HepG2 (cell line): ENCODE data around the gene TMEM129. TPM values are rescaled to one million over a fixed set of nuclear protein-coding genes. Genes with fewer than 3 reads are reported as not detected.

Experiments used
- ADNP ChIP-seq: sonication (generic); formaldehyde crosslinking; IDR thresholded peaks from 2 replicates; pipeline ENCODE4 v1.4.0; 2020; ENCODE audit warnings: missing genetic modification reagents
- BCL6 ChIP-seq: IDR thresholded peaks from 2 replicates; pipeline ENCODE4 v1.6.1; 2016; ENCODE audit warnings: missing genetic modification reagents, missing compliant biosample characterization
- BORCS8-MEF2B ChIP-seq: sonication (generic); formaldehyde crosslinking; IDR thresholded peaks from 2 replicates; pipeline ENCODE4 v1.8.0; 2022; ENCODE audit warnings: mild to moderate bottlenecking, missing genetic modification reagents
- GFI1 ChIP-seq: sonication (generic); formaldehyde crosslinking; IDR thresholded peaks from 2 replicates; pipeline ENCODE4 v1.5.0; 2020; ENCODE audit warnings: missing genetic modification reagents, mild to moderate bottlenecking, borderline replicate concordance
- KMT2B ChIP-seq: IDR thresholded peaks from 2 replicates; pipeline ENCODE4 v1.6.1; 2016; ENCODE audit warnings: missing genetic modification reagents, missing compliant biosample characterization
- MXI1 ChIP-seq: IDR thresholded peaks from 3 replicates; pipeline ENCODE4 v1.6.1; 2012; ENCODE audit warnings: low read depth, low read length, inconsistent platforms, borderline replicate concordance
- NR2C2 ChIP-seq: sonication (generic); formaldehyde crosslinking; IDR thresholded peaks from 2 replicates; pipeline ENCODE4 v1.4.0; 2020; ENCODE audit warnings: missing genetic modification reagents, mild to moderate bottlenecking, moderate library complexity, borderline replicate concordance
- POLR2A ChIP-seq, 2 experiments: IDR thresholded peaks; 2 replicates each; pipeline ENCODE4 v1.6.1; 2011; ENCODE audit warnings: low read depth in 2 of 2, low read length in 2 of 2, mild to moderate bottlenecking in 1 of 2, moderate library complexity in 1 of 2; ENCODE audit not compliant: insufficient read depth in 1 of 2
- RFX3 ChIP-seq: IDR thresholded peaks from 2 replicates; pipeline ENCODE4 v1.6.1; 2016; ENCODE audit warnings: missing biosample characterization, missing genetic modification reagents
- SP1 ChIP-seq, 2 experiments: fragments of 450-650 bp in 1 of 2; sonication (generic) in 1 of 2; formaldehyde crosslinking in 1 of 2; IDR thresholded peaks; 2 replicates each; pipeline versions ENCODE4 v1.4.0 to v1.6.1; 2016 to 2020; ENCODE audit warnings: missing genetic modification reagents in 1 of 2
- THAP11 ChIP-seq: IDR thresholded peaks from 2 replicates; pipeline ENCODE4 v1.6.1; 2016; ENCODE audit warnings: missing biosample characterization, missing genetic modification reagents
- YEATS2 ChIP-seq: sonication (generic); formaldehyde crosslinking; IDR thresholded peaks from 2 replicates; pipeline ENCODE4 v1.4.0; 2020; ENCODE audit warnings: missing genetic modification reagents, borderline replicate concordance
- ZNF253 ChIP-seq: sonication (generic); formaldehyde crosslinking; IDR thresholded peaks from 2 replicates; pipeline ENCODE4 v1.8.0; 2022; ENCODE audit warnings: mild to moderate bottlenecking, missing genetic modification reagents, borderline replicate concordance
- ZNF724P ChIP-seq: sonication (generic); formaldehyde crosslinking; IDR thresholded peaks from 2 replicates; pipeline ENCODE4 v1.8.0; 2022; ENCODE audit warnings: missing genetic modification reagents, borderline replicate concordance
- ZSCAN25 ChIP-seq: sonication (generic); formaldehyde crosslinking; IDR thresholded peaks from 2 replicates; pipeline ENCODE4 v1.8.0; 2022; ENCODE audit warnings: mild to moderate bottlenecking, missing genetic modification reagents
- ZSCAN9 ChIP-seq: IDR thresholded peaks from 2 replicates; pipeline ENCODE4 v1.6.1; 2016; ENCODE audit warnings: borderline replicate concordance
- polyA plus RNA-seq, 8 experiments: library from polyadenylated mRNA; depleted of rRNA in 3 of 8; stranded (reverse) in 7 of 8; unstranded in 1 of 8; fragments of >200 nt; fragmentation: Illumina TruSeq in 4 of 8; extraction: Trizol in 4 of 8; gene quantifications; 2 replicates each; pipeline versions ENCODE4 v1.2.1 to v1.2.3, GENCODE V29; 2011 to 2016; ENCODE audit warnings: low read depth in 4 of 8, missing spikeins in 1 of 8, mixed read lengths in 1 of 8; ENCODE audit not compliant: insufficient read depth in 1 of 8
- total RNA-seq, 5 experiments: library from RNA; depleted of rRNA; stranded (reverse); fragments of >200 nt; fragmentation: Illumina TruSeq; extraction: Trizol; gene quantifications; 2 replicates each; pipeline ENCODE4 v1.2.3, GENCODE V29; 2016; ENCODE audit warnings: low read depth in 1 of 5
- TF ChIP-seq, protein P1 (sequence below): sonication (generic); formaldehyde crosslinking; IDR thresholded peaks from 2 replicates; pipeline ENCODE4 v1.5.0; 2020; ENCODE audit warnings: missing genetic modification reagents, mild to moderate bottlenecking, borderline replicate concordance
- TF ChIP-seq, protein P2 (sequence below), 2 experiments: fragments of 450-650 bp in 1 of 2; sonication (generic) in 1 of 2; formaldehyde crosslinking; IDR thresholded peaks; 2 replicates each; pipeline versions ENCODE4 v1.5.0 to v1.8.0; 2020 to 2022; ENCODE audit warnings: mild to moderate bottlenecking in 1 of 2, missing genetic modification reagents in 1 of 2
- TF ChIP-seq, protein P3 (sequence below): sonication (generic); formaldehyde crosslinking; IDR thresholded peaks from 2 replicates; pipeline ENCODE4 v1.4.0; 2020; ENCODE audit warnings: missing genetic modification reagents, borderline replicate concordance
- TF ChIP-seq, protein P4 (sequence below): sonication (generic); formaldehyde crosslinking; IDR thresholded peaks from 2 replicates; pipeline ENCODE4 v1.5.1; 2020; ENCODE audit warnings: missing genetic modification reagents, mild to moderate bottlenecking, borderline replicate concordance
- TF ChIP-seq, protein P5 (sequence below): sonication (generic); formaldehyde crosslinking; IDR thresholded peaks from 2 replicates; pipeline ENCODE4 v1.4.0; 2020; ENCODE audit warnings: missing genetic modification reagents

The TMEM129 gene
- total and polyA plus RNA-seq, 2 of the 13 experiments (the other 11 are each of a cell fraction or from before 2014, with no cell fraction given), result 19.0 to 25.8 TPM

DNA sequence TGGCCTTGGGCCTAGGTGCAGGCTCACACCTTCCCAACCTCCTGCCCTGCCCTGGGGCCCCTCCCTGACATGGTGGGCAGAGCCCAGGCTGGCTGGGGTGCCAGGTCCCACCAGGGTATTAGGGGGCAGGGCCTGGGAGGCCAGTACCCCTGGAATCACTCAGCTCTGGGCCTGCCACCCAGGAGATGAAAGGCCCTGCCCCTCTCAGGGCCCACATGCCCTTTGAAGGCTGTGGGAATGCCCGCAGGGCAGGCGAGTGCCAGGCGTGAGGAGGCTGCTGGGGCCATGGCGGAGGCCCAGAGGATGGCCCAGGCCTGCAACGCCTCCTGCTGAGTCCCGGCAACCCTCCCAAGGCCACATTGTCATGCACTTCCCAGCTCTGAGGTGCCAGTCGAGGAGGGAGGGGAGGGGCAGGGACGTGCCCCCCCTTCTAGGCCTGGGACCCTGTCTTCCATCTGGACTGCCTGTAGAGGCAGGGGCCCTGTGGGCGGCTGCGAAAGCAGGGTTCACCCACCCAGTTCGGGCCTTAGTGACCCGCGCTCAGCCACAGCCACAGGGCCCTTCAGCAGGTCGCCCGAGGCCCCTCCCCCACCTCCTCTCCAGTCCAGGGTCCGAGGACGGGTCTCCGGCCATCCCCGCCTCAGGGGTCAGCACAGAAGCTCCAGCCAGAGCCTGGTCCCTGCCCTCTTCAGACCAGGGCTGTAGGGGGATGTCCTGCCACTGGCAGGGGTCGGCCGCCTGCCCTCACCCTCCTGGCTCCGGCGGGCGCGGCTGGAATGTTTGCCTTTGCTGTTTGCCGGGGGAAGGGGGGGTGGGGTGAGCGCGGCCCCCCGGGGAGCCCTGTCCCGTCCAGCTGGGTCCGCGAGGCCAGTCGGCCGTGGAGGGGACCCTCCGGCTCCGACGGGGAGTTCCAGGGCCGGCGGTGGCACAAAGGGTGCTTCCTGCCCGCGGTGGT, 45.3 kb upstream of the TMEM129 start (continued):
- TF ChIP-seq ZNF253 (0 out of 2 replicates have a peak, but pooled peaks have one; percentile 46), ADNP (CRISPR knock-in tag) (0 out of 2 replicates have a peak, but pooled peaks have one; percentile 65), ZSCAN25 (CRISPR knock-in tag) (peak; percentile 70), POLR2A (IDR thresholded peaks at IDR 0.05; ENCODE audit: insufficient read depth in 1 of 2, low read depth in 2 of 2, low read length in 2 of 2) (peak in 1 of 2 experiments; percentile 54; a peak in 1 of 4 replicates), KMT2B (no peak), MXI1 (peak; percentile 9; the same call in 1 of the 3 replicates), THAP11 (CRISPR knock-in tag) (peak; percentile 5; the same call in 1 of the 2 replicates), NR2C2 (CRISPR knock-in tag) (peak; percentile 45; the same call in 1 of the 2 replicates), RFX3 (CRISPR knock-in tag) (no peak), BCL6 (CRISPR knock-in tag) (peak; percentile 43), SP1 (IDR thresholded peaks at IDR 0.05) (no peak), SP1 (CRISPR knock-in tag; IDR thresholded peaks at IDR 0.05) (0 out of 2 replicates have a peak, but pooled peaks have one; percentile 13), ZNF724P (0 out of 2 replicates have a peak, but pooled peaks have one; percentile 39), ZSCAN9 (CRISPR knock-in tag) (no peak; the same call in 1 of the 2 replicates), YEATS2 (CRISPR knock-in tag) (no peak), BORCS8-MEF2B (CRISPR knock-in tag) (peak; percentile 59; the same call in 1 of the 2 replicates), GFI1 (CRISPR knock-in tag) (peak; percentile 60; the same call in 1 of the 2 replicates)
- TF ChIP-seq, protein P1, sequence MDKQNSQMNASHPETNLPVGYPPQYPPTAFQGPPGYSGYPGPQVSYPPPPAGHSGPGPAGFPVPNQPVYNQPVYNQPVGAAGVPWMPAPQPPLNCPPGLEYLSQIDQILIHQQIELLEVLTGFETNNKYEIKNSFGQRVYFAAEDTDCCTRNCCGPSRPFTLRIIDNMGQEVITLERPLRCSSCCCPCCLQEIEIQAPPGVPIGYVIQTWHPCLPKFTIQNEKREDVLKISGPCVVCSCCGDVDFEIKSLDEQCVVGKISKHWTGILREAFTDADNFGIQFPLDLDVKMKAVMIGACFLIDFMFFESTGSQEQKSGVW (CRISPR knock-in tag), result no peak
- TF ChIP-seq, protein P2, sequence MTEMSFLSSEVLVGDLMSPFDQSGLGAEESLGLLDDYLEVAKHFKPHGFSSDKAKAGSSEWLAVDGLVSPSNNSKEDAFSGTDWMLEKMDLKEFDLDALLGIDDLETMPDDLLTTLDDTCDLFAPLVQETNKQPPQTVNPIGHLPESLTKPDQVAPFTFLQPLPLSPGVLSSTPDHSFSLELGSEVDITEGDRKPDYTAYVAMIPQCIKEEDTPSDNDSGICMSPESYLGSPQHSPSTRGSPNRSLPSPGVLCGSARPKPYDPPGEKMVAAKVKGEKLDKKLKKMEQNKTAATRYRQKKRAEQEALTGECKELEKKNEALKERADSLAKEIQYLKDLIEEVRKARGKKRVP (CRISPR knock-in tag; IDR thresholded peaks at IDR 0.05), result no peak
- TF ChIP-seq, protein P3, sequence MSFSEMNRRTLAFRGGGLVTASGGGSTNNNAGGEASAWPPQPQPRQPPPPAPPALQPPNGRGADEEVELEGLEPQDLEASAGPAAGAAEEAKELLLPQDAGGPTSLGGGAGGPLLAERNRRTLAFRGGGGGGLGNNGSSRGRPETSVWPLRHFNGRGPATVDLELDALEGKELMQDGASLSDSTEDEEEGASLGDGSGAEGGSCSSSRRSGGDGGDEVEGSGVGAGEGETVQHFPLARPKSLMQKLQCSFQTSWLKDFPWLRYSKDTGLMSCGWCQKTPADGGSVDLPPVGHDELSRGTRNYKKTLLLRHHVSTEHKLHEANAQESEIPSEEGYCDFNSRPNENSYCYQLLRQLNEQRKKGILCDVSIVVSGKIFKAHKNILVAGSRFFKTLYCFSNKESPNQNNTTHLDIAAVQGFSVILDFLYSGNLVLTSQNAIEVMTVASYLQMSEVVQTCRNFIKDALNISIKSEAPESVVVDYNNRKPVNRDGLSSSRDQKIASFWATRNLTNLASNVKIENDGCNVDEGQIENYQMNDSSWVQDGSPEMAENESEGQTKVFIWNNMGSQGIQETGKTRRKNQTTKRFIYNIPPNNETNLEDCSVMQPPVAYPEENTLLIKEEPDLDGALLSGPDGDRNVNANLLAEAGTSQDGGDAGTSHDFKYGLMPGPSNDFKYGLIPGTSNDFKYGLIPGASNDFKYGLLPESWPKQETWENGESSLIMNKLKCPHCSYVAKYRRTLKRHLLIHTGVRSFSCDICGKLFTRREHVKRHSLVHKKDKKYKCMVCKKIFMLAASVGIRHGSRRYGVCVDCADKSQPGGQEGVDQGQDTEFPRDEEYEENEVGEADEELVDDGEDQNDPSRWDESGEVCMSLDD (CRISPR knock-in tag), result peak; percentile 91; the same call in 1 of the 2 replicates
- TF ChIP-seq, protein P4, sequence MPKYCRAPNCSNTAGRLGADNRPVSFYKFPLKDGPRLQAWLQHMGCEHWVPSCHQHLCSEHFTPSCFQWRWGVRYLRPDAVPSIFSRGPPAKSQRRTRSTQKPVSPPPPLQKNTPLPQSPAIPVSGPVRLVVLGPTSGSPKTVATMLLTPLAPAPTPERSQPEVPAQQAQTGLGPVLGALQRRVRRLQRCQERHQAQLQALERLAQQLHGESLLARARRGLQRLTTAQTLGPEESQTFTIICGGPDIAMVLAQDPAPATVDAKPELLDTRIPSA (CRISPR knock-in tag), result 0 out of 2 replicates have a peak, but pooled peaks have one; percentile 63
- TF ChIP-seq, protein P5, sequence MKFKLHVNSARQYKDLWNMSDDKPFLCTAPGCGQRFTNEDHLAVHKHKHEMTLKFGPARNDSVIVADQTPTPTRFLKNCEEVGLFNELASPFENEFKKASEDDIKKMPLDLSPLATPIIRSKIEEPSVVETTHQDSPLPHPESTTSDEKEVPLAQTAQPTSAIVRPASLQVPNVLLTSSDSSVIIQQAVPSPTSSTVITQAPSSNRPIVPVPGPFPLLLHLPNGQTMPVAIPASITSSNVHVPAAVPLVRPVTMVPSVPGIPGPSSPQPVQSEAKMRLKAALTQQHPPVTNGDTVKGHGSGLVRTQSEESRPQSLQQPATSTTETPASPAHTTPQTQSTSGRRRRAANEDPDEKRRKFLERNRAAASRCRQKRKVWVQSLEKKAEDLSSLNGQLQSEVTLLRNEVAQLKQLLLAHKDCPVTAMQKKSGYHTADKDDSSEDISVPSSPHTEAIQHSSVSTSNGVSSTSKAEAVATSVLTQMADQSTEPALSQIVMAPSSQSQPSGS (CRISPR knock-in tag), result peak; percentile 46; the same call in 1 of the 2 replicates
